ENCODE results near the gene SYNGR3.
"Not testable (repeated sequence)": the region's sequence is repeated elsewhere in the genome, so short reads cannot be mapped to it uniquely, and the experiment has no call there.

SYNGR3 gene

GRCh38 chr16:2023092-2024031 is 33.6 kb downstream of the SYNGR3 start:
- H3K4me3 ChIP-seq (ENCODE audit: low read length): peak overlapping the region; percentile 50
- peak; percentile 82 for DNase-seq (ENCODE audit: low read depth, low spot score)

DNA sequence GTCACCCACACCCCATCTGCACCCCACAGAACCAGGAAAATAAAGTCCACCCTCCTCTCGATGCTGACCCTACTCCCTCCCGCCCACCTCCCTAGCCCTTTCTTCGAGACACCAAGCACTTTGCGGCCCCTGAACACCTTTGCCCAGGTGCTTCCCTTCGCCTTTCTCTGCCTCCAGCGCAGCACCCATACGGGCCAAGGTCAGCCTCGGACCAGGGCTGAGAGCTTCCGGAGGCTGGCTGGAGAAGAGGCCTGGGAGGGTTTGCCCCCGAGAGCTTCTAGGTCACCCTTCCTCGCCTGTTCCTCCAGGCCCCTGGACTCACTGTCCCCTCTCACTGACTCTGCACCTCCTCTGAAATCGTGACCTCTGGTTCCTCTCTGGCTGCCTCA is 34.3 kb downstream of the SYNGR3 start:
- H3K4me3 ChIP-seq (ENCODE audit: low read length): no peak overlapping the region

GRCh38 chr16:2025251-2025650 is 35.5 kb downstream of the SYNGR3 start:
- DNase-seq (ENCODE audit: low read depth, low spot score): no peak
- H3K4me3 ChIP-seq (ENCODE audit: low read length): no peak overlapping the region

More for the DNA sequence above, 34.3 kb downstream of the SYNGR3 start:
- no peak for DNase-seq (ENCODE audit: low read depth, low spot score)

GRCh38 chr16:2025878-2026460 is 36.2 kb downstream of the SYNGR3 start:
- H3K4me3 ChIP-seq (ENCODE audit: low read length): no peak overlapping the region
- DNase-seq (ENCODE audit: low read depth, low spot score): no peak

- DNase-seq (ENCODE audit: low read depth, low spot score): no peak
- peak within 1 kb of the TSS; percentile 24; the same call in 1 of the 2 replicates for H3K4me3 ChIP-seq (ENCODE audit: low read length)
These were observed 36.8 kb downstream of the SYNGR3 start, which contains the start of gene NHERF2 for GRCh38 chr16:2026461-2027023. NHERF2 (plus strand) TSS chr16:2026902; CDS start chr16:2027006, 104 bp downstream.

DNA sequence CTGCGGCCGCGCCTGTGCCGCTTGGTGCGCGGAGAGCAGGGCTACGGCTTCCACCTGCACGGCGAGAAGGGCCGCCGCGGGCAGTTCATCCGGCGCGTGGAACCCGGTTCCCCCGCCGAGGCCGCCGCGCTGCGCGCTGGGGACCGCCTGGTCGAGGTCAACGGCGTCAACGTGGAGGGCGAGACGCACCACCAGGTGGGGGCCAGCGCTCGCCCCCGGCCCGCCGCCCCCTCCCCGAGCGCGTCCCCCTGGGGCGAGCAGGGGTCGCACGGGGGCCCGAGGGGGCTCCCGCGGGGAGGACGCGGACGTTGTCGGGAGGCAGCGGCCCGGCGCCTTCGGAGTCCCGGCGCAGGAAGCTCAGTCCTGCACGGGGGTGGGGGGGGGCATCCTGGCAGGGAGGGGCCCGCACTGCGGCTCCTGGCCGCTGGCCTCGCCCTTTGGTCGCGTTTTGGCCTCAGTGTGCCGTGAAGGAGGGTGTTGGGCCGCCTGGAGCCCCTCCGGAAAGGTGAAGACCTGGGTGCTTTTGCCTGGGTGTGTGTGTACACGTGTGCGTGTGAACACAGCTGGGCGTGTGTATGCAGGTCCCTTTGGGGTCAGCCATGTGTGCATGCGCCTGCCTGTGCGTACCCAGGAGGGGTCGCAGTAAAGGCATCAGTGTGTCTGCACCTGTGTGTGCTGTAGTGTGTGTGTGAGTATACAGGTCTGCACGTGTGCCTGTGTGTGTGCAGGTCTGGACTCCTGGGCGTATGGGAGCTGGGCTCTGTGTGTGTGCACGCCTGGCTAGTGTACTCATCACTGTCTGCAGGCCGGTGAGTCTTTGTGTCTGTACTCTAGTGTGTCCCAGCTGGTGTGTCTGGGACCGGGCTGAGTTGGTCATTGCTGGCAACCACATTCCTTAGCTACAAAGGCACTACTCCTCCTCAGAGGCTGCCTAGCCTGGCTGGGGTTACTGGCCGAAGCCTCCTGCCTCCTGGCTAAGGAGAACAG is 37.5 kb downstream of the SYNGR3 start:
- no peak for DNase-seq (ENCODE audit: low read depth, low spot score)
- peak overlapping the region; percentile 24; the same call in 1 of the 2 replicates for H3K4me3 ChIP-seq (ENCODE audit: low read length)

- no peak for DNase-seq (ENCODE audit: low read depth, low spot score)
- H3K4me3 ChIP-seq (ENCODE audit: low read length): no peak overlapping the region
These were observed 38.4 kb downstream of the SYNGR3 start for GRCh38 chr16:2028146-2028545.

GRCh38 chr16:2028620-2029220 is 39.0 kb downstream of the SYNGR3 start:
- no peak overlapping the region for H3K4me3 ChIP-seq (ENCODE audit: low read length)
- no peak for DNase-seq (ENCODE audit: low read depth, low spot score)

GRCh38 chr16:2029350-2029749 is 39.6 kb downstream of the SYNGR3 start:
- no peak for DNase-seq (ENCODE audit: low read depth, low spot score)
- H3K4me3 ChIP-seq (ENCODE audit: low read length): no peak overlapping the region

DNA sequence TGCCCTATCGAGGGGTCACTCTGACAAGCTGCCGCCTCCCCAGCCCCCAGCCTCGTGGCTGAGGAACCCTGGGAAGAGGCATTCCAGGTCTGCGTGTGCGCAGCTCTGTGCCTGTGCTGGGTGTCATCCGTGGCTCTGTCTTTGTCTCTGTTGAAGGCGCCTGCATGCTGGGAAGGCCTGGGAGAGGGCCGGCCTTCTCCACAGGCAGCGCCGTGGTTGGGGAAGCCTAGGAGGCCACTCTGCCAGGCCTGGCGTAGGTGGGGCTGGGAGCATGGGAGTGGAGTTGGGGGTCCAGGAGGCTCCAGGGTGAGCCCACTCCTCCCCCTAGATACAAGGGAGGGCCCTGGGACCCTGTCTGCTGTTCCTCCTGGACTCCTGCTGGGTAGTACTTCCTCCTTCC is 40.3 kb downstream of the SYNGR3 start:
- H3K4me3 ChIP-seq (ENCODE audit: low read length): no peak overlapping the region
- DNase-seq (ENCODE audit: low read depth, low spot score): no peak

GRCh38 chr16:2031081-2031577 is 41.4 kb downstream of the SYNGR3 start:
- H3K4me3 ChIP-seq (ENCODE audit: low read length): no peak overlapping the region
- no peak for DNase-seq (ENCODE audit: low read depth, low spot score)

GRCh38 chr16:2032285-2033056 is 42.7 kb downstream of the SYNGR3 start:
- H3K4me3 ChIP-seq (ENCODE audit: low read length): no peak overlapping the region
- no peak for DNase-seq (ENCODE audit: low read depth, low spot score)

- DNase-seq (ENCODE audit: low read depth, low spot score): no peak
- no peak overlapping the region for H3K4me3 ChIP-seq (ENCODE audit: low read length)
These were observed 43.5 kb downstream of the SYNGR3 start for GRCh38 chr16:2033057-2033908.

- not testable (repeated sequence) for DNase-seq (ENCODE audit: low read depth, low spot score); H3K4me3 ChIP-seq (ENCODE audit: low read length)
These were observed 44.3 kb downstream of the SYNGR3 start for GRCh38 chr16:2033909-2034695.

GRCh38 chr16:2034696-2035430 is 45.1 kb downstream of the SYNGR3 start:
- no peak overlapping the region for H3K4me3 ChIP-seq (ENCODE audit: low read length)
- DNase-seq (ENCODE audit: low read depth, low spot score): no peak

Data from Jurkat, Clone E6-1 (cell line).